ENCODE data around the gene FHOD3. TPM values are rescaled to one million over a fixed set of nuclear protein-coding genes. Genes with fewer than 3 reads are reported as not detected.

Gene FHOD3
- total RNA-seq, 1 experiment from 2014 or later: 2.9 TPM

- H3K4me3 Mint-ChIP-seq (ENCODE audit: low read depth, unreplicated experiment): no peak overlapping the region
- no peaks in the 10 kb centered on the region for H3K36me3 Mint-ChIP-seq (ENCODE audit: insufficient read depth, unreplicated experiment)
- peaks cover 4% of the 10 kb centered on the region for H3K27me3 Mint-ChIP-seq (ENCODE audit: unreplicated experiment)
- no TSS peak for BruUV-seq (replicated peaks)
- no peaks in the 10 kb centered on the region for H3K9me3 Mint-ChIP-seq (ENCODE audit: low read depth, unreplicated experiment)
- peak; percentile 39 for DNase-seq
- peak; percentile 47 for TF ChIP-seq CTCF (IDR thresholded peaks at IDR 0.05; ENCODE audit: unreplicated experiment)
- CTCF ChIA-PET: interaction anchor here (1.3 kb wide), 1 partner anchor 477 kb away, joined by 4 read pairs; no protein-coding TSS in a partner anchor
- H3K4me1 Mint-ChIP-seq (ENCODE audit: low read depth, unreplicated experiment): no peaks in the 10 kb centered on the region
- H3K27ac Mint-ChIP-seq (ENCODE audit: unreplicated experiment): no peak overlapping the region
- intact Hi-C loops (cut with micrococcal nuclease; ENCODE audit: unreplicated experiment): loop anchor here (1.0 to 5.0 kb wide), 5 partner anchors 150 to 476 kb away; partner anchors contain the start of gene FHOD3
These were observed 274.8 kb downstream of the FHOD3 start for GRCh38 chr18:36572135-36572856.

- Mint-ChIP-seq H3K4me1 (ENCODE audit: low read depth, unreplicated experiment) (no peaks in the 10 kb centered on the region), H3K4me3 (ENCODE audit: low read depth, unreplicated experiment) (no peak overlapping the region), H3K27me3 (ENCODE audit: unreplicated experiment) (no peaks in the 10 kb centered on the region), H3K36me3 (ENCODE audit: insufficient read depth, unreplicated experiment) (no peaks in the 10 kb centered on the region), H3K9me3 (ENCODE audit: low read depth, unreplicated experiment) (peaks cover 6% of the 10 kb centered on the region), H3K27ac (ENCODE audit: unreplicated experiment) (no peak overlapping the region)
- BruUV-seq (replicated peaks): no TSS peak
- CTCF ChIA-PET: interaction anchor here (0.6 kb wide), 1 partner anchor 1694 kb away, joined by 3 read pairs; no protein-coding TSS in a partner anchor
- no peak for DNase-seq
- no peak for TF ChIP-seq CTCF (IDR thresholded peaks at IDR 0.05; ENCODE audit: unreplicated experiment)
- intact Hi-C loops (cut with micrococcal nuclease; ENCODE audit: unreplicated experiment): no loop called here
These were observed 278.8 kb downstream of the FHOD3 start for GRCh38 chr18:36576339-36576738.

- Mint-ChIP-seq H3K9me3 (ENCODE audit: low read depth, unreplicated experiment) (peaks cover 6% of the 10 kb centered on the region), H3K27ac (ENCODE audit: unreplicated experiment) (no peak overlapping the region), H3K4me1 (ENCODE audit: low read depth, unreplicated experiment) (no peaks in the 10 kb centered on the region), H3K27me3 (ENCODE audit: unreplicated experiment) (no peaks in the 10 kb centered on the region), H3K4me3 (ENCODE audit: low read depth, unreplicated experiment) (no peak overlapping the region), H3K36me3 (ENCODE audit: insufficient read depth, unreplicated experiment) (no peaks in the 10 kb centered on the region)
- no peak for TF ChIP-seq CTCF (IDR thresholded peaks at IDR 0.05; ENCODE audit: unreplicated experiment)
- intact Hi-C loops (cut with micrococcal nuclease; ENCODE audit: unreplicated experiment): no loop called here
- CTCF ChIA-PET: no interaction called here
- BruUV-seq (replicated peaks): no TSS peak
- no peak for DNase-seq
These were observed 281.6 kb downstream of the FHOD3 start for GRCh38 chr18:36578871-36579710.

GRCh38 chr18:36580266-36580665, 282.8 kb downstream of the FHOD3 start:
- Mint-ChIP-seq H3K36me3 (ENCODE audit: insufficient read depth, unreplicated experiment) (no peaks in the 10 kb centered on the region), H3K4me1 (ENCODE audit: low read depth, unreplicated experiment) (no peaks in the 10 kb centered on the region), H3K4me3 (ENCODE audit: low read depth, unreplicated experiment) (no peak overlapping the region), H3K9me3 (ENCODE audit: low read depth, unreplicated experiment) (peaks cover 6% of the 10 kb centered on the region), H3K27me3 (ENCODE audit: unreplicated experiment) (no peaks in the 10 kb centered on the region), H3K27ac (ENCODE audit: unreplicated experiment) (no peak overlapping the region)
- no peak for TF ChIP-seq CTCF (IDR thresholded peaks at IDR 0.05; ENCODE audit: unreplicated experiment)
- no TSS peak for BruUV-seq (replicated peaks)
- no peak for DNase-seq
- CTCF ChIA-PET: no interaction called here
- intact Hi-C loops (cut with micrococcal nuclease; ENCODE audit: unreplicated experiment): no loop called here
